HuH-7 (cell line): ENCODE measurements around the gene TCF19.
"Not testable (repeated sequence)": the region's sequence is repeated elsewhere in the genome, so short reads cannot be mapped to it uniquely, and the experiment has no call there.

ENCODE experiments used
- DNase-seq: peaks from one replicate; pipeline ENCODE4 v3.0.0; 2011; ENCODE audit warnings: low spot score

The TCF19 gene

DNA sequence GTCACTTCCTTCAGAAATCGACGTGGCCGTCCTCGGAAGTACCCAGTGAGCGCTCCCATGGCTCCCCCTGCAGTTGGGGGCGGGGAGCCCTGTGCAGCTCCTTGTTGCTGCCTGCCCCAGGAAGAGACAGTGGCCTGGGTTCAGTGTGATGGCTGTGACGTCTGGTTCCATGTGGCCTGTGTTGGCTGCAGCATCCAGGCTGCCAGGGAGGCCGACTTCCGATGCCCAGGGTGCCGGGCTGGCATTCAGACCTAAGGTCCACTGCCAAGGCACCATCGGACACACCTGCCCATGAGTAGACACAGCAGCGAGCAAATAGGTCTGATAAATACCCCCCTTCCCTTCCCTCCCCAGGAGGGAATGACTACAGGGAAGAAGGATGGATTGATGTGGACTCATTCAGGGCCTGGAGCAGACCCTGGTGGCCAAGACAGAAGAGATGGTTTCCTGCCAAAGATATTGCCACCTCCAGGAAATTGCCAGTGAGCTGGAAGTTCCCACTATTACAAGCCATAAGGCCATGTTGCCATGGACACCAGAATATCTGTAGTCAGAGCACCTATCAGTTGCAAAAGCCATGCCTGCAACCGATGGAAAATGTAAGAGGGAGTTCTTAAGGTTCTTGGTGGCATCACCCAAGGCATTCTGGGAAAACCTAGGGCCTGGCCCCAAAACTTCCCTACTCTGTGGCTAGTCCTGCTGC, 4.2 kb downstream of the TCF19 start:
- no peak for DNase-seq

DNA sequence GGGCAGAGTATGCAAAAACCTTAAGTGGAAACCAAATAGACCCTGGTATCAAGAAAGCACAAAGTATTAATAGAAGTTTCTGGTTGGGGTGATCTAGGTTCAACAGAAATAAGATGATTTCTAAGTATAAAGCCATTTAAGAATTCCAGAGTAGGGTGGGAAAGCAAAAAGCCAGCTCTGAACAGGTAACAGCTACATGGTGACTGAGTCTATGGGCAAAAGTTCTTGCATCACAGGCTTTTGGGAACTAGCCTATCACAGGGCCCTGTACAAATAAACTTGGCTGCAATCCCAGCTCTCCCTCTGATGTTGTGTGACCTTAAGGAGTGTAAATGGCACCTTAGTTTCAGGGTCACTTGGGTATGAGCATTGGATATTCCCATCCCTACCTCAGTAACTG, 5.5 kb downstream of the TCF19 start:
- no peak for DNase-seq

DNA sequence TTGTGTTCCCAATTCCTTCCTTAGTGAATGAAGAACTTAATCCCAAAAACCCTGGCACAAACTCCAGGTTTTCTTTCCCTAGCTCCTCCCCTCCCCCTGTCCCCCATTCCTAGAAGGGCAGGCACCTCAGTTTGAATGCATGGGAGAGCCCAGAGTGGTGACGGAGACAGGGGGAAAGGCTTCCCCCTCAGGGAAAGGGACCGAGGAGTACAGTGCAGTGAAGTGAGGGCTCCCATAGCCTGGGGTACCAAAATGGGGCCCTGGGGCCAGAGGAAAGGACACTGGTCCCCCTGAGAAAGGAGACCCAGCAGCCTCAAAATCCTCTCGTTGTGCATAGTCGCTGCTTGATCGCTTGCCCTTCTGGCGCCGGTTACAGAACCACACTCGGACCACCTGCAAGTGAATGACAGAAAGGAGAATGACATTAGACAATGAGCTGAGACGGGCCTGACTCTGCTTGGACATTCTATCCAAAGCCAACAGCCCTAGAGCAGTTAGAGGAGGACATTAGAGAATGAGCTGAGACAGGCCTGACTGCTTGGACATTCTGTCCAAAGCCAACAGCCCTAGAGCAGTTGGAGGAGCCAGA, 6.2 kb downstream of the TCF19 start:
- not testable (repeated sequence) for DNase-seq

DNA sequence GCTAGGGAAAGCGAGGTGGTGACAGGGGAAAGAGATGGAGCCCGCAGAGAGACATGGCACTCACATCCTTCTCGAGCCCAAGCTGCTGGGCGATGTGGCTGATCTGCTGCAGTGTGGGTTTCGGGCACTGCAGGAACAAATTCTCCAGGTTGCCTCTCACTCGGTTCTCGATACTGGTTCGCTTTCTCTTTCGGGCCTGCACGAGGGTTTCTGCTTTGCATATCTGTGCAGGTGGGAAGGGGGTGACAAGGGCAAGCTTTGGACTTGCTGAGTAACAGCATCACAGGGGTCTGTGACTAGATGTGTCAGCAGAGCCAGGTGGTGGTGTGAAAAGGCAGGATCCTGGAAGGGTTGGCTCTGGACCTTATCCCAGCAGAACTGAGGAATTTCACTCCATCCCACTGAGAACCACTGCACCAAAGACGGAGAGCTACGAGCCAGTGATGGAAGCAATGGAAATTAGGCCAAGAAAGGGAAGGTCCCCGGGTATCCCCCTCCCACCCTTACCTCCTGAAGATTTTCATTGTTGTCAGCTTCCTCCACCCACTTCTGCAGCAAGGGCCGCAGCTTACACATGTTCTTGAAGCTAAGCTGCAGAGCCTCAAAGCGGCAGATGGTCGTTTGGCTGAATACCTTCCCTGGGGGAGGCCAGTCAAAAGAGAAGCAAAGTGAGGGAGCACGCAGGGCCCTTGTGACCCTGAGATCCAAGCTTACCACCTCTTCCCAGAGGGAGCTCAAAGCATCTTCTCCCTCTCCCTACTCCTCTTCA, 6.9 kb downstream of the TCF19 start:
- DNase-seq, result not testable (repeated sequence)

DNA sequence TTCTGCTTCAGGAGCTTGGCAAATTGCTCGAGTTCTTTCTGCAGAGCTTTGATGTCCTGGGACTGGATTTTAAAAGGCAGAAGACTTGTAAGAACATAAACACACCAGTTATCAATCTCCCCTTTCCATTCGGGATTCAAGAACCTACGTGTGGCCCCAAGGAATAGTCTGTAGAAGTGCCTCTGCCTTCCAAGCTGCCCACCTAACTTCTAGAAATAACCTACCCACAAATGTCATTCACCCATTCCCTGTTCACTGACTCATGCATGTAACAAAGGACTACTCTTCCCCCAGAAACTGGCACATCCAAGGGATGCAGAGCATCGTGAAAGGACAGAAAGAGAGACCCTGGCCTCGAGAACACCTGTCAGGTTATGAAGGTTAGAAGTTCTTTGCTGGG, 7.6 kb downstream of the TCF19 start:
- DNase-seq, result no peak

DNA sequence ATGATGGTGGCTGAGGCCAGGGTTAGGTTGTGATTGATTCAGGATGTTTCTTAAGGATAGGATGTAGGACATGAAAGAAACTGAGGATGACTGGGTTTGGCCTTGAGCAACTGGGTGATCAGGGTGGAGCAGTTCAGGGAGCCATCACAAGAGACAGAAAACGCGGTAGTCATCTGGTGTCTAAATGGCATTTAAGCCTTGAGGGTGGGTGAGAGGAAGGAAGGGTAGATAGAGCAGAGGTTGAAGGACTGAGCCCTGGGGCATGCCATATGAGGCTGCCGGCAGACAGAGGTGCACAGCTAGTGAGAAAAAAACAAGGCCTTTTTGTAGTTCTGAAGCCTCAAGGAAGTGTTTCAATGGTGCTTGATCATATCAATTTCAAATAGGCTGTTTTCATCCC, 10.2 kb downstream of the TCF19 start:
- no peak for DNase-seq

DNA sequence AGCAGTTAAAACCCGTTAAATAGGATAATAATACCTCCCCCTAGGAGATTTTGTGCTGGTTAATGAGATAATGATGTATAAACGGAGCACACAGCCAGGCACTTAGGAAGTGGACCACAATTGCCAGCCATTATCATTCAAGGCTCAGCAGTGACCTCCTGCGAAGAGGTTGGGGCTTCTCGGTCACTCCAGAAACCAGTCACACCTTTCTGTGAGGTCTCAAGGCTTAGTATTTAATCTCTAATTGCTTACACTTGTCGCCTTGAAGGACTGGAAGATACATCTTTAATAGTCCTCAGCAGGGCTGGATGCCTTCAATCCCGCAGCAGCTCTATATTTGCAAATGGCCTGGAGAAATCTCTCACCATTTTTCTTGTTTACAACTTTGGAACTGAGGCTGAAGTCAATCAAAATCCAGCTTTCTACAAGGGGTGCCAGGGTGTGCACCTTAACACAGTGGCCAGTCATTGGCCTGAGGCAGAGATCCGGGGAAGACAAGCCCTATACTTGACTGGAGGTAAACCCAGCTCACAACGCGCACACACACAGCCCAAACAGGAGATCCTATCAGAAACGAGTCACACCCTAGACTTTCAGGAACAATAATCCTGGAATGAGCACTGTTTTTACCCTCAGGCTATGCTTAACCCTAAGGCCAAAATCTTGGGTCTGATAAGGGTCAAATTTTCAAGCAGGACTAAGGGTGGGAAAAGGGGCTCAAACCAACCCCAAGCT, 10.9 kb downstream of the TCF19 start:
- no peak for DNase-seq

DNA sequence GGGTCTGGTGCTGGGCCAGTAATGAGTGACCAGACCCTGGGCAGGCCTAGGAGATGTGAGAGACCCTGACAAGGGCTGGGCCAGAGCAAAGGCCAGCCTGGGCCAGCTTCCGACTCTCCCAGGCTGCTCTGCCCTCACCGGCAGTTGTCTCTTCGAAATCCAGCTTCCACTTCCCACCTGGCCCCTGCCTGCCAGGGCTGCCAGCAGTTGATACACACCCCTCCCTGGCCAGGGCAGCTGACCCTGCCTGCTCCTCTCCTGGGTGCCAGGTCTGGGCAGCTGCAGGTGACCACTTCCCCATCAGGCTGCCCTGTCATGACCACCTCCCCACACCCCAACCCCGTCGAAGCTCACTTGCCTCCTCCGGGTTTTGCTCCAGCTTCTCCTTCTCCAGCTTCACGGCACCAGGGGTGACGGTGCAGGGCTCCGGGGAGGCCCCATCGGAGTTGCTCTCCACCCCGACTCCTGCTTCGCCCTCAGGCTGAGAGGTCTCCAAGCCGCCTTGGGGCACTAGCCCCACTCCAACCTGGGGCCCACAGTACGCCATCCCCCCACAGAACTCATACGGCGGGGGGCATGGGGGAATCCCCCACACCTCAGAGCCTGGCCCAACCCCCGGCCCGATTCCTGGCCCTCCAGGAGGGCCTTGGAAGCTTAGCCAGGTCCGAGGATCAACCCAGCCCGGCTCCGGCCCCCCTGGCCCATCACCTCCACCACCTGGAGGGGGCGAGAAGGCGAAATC, 11.6 kb downstream of the TCF19 start:
- not testable (repeated sequence) for DNase-seq

DNA sequence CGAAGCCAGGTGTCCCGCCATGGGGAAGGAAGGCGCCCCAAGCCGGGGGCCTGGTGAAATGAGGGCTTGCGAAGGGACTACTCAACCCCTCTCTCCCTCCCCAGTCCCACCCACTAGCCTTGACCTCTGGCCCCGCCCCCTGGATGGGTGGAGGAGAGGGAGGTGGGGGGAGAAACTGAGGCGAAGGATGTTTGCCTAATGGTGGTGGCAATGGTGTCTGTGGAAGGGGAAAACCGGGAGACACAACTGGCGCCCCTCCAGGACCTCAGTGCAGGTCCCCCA, 12.2 kb downstream of the TCF19 start, which contains the start of gene POU5F1:
Gene POU5F1 (minus strand): TSS at position 83 of the 282 bp plus-strand sequence. CDS start 62 bp downstream, at position 21.
- DNase-seq, result no peak

DNA sequence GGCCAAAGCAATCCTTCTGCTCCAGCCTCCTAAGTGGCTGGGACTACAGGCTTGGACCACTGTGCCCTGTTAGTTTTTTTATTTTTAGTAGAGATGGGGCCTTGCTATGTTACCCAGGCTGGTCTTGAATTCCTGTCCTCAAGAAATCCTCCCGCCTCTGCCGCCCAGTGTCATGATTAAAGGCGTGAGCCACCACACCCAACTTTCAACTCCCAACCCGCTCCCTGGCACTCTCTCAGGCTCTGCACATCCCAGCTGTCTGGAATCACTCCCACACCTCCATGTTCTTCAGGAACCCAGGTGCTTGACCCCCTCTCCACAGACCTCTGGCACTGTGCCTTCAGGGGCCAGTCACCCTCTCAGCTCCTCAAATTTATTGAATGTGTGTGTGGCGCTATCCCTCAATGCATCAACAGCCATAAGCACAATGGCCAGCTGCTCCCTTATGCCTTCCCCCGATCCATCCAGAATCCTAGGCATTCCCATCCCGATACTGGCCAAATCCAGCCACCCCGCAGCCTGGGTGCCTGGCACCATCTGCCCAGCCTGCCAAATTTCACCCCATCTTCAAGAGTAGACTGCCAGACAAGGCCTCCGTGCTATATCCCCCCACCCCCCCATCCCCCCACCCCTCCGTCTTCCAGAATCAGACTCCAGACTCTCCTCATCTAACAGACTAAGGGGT, 12.7 kb downstream of the TCF19 start:
- no peak for DNase-seq

DNA sequence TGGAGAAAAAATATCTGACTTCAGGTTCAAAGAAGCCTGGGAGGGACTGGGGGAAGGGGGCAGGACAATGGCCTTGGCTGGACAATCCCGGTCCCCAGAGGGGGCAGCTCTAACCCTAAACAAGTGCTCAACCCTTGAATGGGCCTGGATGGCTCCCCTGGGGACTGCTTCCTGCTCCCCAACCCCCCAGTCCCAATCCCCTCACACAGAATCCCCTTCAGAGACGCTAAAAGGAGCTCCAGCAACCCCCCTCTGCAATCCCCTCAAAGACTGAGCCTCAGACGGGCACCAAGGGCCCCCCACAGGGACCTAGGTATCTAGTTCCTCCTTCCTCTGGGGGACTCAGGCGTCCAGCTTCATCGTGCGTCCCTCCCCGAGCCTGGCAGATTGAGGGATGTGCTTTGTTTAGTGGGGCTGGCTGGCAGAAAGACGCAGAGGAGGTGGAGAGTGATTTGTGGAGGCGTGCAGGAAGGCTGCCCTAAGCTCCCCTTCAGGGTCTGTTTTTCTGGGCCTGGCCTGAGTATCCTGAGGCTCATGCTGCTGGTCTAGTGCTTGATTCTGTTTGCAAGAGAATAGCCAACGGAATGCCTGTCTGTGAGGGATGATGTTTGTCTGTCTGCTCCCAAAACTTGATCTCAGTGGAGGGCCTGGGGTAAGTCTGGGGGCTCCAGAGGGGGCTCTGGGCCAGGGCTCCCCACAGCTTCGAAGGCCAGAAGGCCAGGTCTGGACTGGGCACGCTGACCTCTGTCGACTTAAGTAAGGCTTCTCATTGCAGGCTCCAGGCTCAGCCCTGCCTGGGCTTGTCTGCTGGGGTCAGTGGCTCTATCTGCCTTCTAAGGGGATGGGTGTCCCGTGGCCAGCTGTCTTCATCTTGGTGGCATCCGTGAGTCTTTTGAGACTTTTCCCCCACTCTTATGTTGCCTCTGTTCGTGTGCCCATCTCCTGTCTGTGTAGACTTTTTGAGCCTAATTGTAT, 13.8 kb downstream of the TCF19 start:
- no peak for DNase-seq

DNA sequence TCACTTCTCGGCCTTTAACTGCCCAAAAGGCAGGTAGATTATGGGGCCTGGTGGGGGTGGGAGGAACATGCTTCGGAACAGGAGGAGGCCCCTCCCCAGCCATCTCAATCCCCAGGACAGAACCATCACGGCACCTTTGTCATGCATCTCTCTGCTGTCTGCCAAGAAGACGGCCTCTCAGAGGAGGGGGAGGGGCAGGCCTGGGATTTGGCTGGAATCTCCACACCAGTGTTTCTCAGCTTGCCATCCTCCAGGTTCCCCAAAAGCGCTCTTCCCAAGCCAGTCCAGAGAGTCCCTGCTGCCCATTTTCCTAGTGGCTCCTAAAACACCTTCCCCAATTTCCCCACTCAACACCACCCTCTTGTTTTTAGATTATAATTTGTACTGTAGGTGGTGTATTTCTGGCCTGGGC, 14.6 kb downstream of the TCF19 start:
- DNase-seq, result no peak

DNA sequence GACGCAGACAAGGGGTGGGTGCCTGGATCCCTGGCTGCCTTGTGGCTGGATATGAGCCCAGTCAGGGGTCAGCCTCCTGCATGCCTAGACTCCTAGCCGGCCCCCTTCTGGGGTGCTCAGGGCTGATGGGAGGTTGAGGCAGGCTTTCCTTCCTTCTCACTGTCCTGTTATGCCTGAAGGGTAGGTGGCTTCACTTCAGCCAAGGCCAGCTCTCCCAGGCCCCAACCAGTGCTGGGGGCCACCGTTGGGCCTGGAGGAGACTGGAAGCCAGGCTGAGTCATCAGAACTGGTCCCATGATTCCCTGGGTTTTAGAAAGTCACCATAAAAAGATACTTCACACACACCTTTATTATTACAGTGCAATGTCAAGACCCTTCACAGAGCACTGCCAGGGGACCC, 15.0 kb downstream of the TCF19 start:
- no peak for DNase-seq

DNA sequence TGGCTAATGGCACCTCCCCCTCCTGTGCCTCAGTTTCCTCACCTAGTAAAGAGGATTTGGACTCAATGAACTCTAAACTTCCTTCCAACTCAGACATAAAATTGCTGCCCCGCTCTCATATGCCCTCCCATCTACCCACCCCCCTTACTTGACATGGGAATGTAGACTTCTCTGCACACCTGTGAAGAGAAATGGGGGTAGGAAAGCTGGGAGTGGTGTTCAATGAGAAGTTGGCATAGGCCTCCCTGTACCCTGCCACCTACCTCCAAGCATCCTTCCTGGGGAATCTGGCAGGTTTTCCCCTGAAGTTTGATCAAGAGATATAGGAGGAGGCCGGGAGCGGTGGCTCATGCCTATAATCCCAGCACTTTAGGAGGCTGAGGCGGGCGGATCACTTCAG, 16.0 kb downstream of the TCF19 start:
- no peak for DNase-seq

DNA sequence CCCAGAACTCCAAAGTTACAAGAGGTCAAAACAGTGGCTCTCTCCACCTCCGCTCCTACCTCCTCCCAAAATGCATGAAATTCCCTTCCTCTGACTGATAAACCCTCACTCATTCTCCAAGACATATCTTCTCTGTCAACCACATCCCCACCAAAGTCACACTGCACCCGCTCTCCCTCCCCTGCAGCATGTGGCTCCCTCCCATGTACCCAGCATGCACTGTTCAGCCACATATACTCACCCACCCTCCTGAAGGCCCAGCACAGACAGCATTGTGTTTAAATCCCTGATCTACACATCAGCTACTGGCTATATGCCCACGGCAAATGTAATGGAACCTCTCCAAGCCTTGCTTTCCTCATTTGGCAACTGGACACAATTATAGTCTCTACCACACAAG, 17.6 kb downstream of the TCF19 start:
- DNase-seq, result no peak

DNA sequence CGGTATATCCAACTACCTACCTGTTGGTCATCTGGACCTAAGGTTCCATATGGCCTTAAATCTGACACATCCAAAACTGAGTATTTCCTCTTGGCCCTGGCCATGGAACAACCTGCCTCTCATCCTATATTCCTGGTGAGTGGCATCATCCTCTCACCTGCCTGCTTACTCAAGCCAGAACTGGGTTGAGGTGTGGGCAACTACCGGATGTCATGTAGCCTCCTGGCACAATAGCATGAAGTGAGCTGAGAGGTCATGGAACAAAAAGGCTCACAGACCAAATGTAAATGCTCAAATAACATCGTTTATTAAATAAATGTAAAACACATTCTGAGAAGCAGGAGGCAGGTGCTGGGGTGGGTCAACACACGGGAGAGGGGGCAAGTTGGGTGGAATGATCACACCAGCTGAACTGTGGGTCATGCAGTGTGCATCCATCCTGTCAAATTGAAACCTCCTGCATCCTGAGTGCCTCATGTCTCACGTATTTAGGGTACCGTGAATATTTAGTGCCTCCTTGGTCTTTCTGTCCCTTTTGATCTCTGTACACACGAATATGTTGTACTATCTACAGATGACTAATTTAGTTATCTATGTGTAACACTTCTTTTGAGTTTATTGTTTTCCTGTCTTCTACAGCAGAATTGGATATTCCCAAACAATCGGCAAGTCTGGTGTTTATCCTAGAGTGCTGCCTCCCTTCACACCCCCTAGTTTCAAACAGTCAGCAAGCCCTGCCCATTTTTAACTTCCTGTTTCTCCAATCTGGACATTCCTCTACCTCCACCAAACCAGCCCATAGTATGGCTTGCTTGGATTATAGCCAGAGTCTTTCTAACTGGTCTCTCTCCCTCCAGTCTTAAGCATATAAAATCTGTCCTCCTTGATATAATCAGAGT, 20.0 kb downstream of the TCF19 start:
- DNase-seq, result no peak

DNA sequence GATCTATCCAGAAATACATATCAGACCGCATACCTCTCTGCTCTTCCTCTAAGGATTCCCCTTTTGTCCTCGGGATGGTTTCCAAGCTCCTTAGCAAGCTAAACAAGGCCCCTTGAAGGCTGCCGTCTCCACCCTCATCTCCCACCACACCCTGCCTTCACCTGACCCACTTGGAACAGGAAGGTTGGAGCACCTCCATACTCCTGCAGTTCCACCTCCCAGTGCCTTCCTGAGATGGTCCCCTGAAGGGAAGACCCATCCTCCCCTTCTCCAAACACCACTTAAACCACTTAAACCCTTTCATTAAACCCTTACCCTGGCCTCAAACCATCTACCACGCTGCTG, 20.6 kb downstream of the TCF19 start:
- no peak for DNase-seq

DNA sequence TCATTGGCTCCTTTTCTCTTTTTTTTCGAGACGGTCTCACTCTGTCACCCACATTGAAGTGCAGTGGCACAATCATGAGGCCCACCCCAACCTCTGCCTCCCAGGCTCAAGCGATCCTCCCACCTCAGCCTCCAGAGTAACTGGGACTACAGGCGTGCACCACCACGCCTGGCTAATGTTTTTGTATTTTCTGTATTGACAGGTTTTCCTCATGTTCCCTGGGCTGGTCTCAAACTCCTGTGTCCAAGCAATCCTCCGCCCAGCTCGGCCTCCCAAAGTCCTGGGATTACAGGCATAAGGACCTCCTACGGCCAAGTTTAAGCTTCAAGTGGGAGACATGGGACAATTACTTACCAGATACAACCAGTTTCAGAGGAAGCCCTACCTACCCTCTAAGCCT, 21.5 kb downstream of the TCF19 start:
- DNase-seq, result no peak

DNA sequence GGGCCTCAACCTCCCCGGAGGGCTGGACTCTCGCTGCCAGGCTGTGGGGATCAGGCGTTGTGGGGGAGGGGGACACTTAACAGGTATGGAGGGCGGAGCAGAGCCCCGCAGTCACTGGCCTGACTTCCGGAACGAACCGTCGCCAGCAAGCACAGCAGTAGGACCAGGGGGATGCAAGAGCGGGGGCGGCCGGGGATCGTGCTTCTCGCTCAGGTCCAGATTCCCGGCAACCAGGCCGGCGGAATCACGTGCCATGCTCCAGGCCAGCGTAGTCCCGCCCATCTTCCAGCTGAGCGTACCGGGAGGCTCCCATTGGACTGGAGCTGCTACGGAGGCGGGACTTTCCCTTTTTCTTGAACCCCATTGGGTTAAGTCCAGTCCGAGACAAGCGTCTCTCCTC, 22.1 kb downstream of the TCF19 start:
- DNase-seq, result no peak
